Kidney (tissue), 14 donors: Measurements from ENCODE around the gene NDUFAF2. TPM values are rescaled to one million over a fixed set of nuclear protein-coding genes. Genes with fewer than 3 reads are reported as not detected.
"Not testable (repeated sequence)": the region's sequence is repeated elsewhere in the genome, so short reads cannot be mapped to it uniquely, and the experiment has no call there.

Experiments used
- DNase-seq, 5 donors: peaks; one replicate each; pipeline ENCODE4 v3.0.0-alpha.2; 2013 to 2020
- FAIRE-seq: peaks from 2 replicates; lab custom pipeline; 2012; peaks lifted over from hg19 to GRCh38; lab: Jason Lieb, UNC
- H3K27ac ChIP-seq, 2 donors: one replicate each; pipeline ENCODE4 v1.7.0; 2013; ENCODE audit warnings: low read depth in 2 of 2, low read length in 2 of 2, inconsistent platforms in 1 of 2
- H3K27me3 ChIP-seq: one replicate; pipeline ENCODE4 v1.7.1; 2013; ENCODE audit warnings: low read length, inconsistent platforms; ENCODE audit not compliant: control insufficient read depth, insufficient read depth
- H3K36me3 ChIP-seq, 3 donors: one replicate each; pipeline versions ENCODE4 v1.7.0 to v1.7.1; 2013; ENCODE audit warnings: low read length in 3 of 3, control low read depth in 1 of 3, inconsistent platforms in 1 of 3; ENCODE audit not compliant: insufficient read depth in 3 of 3, control insufficient read depth in 2 of 3
- H3K4me1 ChIP-seq, 3 donors: one replicate each; pipeline versions ENCODE4 v1.7.0 to v1.7.1; 2013; ENCODE audit warnings: low read length in 3 of 3, inconsistent platforms in 1 of 3, low read depth in 1 of 3; ENCODE audit not compliant: control insufficient read depth in 2 of 3, insufficient read depth in 2 of 3
- H3K4me3 ChIP-seq, 3 donors: one replicate each; pipeline versions ENCODE4 v1.7.0 to v1.8.1; 2013; ENCODE audit warnings: low read length in 3 of 3, control low read depth in 1 of 3, inconsistent platforms in 1 of 3
- H3K9ac ChIP-seq, 3 donors: one replicate each; pipeline versions ENCODE4 v1.7.0 to v1.7.1; 2013; ENCODE audit warnings: low read length in 3 of 3, control low read depth in 1 of 3, inconsistent platforms in 1 of 3
- H3K9me3 ChIP-seq, 3 donors: one replicate each; pipeline versions ENCODE4 v1.7.0 to v1.7.1; 2013; ENCODE audit warnings: low read length in 3 of 3, control low read depth in 1 of 3, inconsistent platforms in 1 of 3; ENCODE audit not compliant: control insufficient read depth in 2 of 3, insufficient read depth in 1 of 3
- CTCF ChIP-seq: IDR thresholded peaks from 3 replicates; pipeline ENCODE4 v1.5.1; 2012; ENCODE audit warnings: mild to moderate bottlenecking, moderate library complexity, borderline replicate concordance; ENCODE audit not compliant: insufficient read depth; ENCODE audit errors: extremely low read depth
- intact Hi-C: fragments of 100-400 bp; cut with DNase I; formaldehyde crosslinking; loops from one replicate; pipeline ENCODE4 v1.11.1; 2022
- polyA plus RNA-seq: library from polyadenylated mRNA; stranded (reverse); fragments of 350-450 nt; fragmentation: Illumina TruSeq; extraction: RNeasy Lipid Tissue Mini Kit (QIAGEN cat#74804); gene quantifications from one replicate; pipeline ENCODE4 v1.2.3, GENCODE V29; 2014; ENCODE audit warnings: low read depth, low replicate concordance; ENCODE audit not compliant: insufficient read depth
- total RNA-seq: library from RNA; stranded (reverse); fragmentation: NEBNext Ultra II Directional; extraction: Animal tissue kit (Norgen Biotek cat#: 25700); gene quantifications from one replicate; pipeline ENCODE4 v1.2.1, GENCODE V29; 2021
- donor health status: control.
- donor health status: control.
- donor health status: control.
- donor health status: control.
- donor health status: control.
- donor health status: DM: yes; HTN: yes; CAD: no.
- donor health status: Normal renal cell carcinoma (clear cell type).

Gene NDUFAF2
- total and polyA plus RNA-seq, 2 donors from 2014 or later, result 23.7 to 47.5 TPM

GRCh38 chr5:61087921-61088320 is 142.9 kb downstream of the NDUFAF2 start:
- no peak for TF ChIP-seq CTCF
- no peak overlapping the region for H3K27ac ChIP-seq
- DNase-seq, result no peak
- no peaks in the 10 kb centered on the region for H3K9me3 ChIP-seq
- no peak overlapping the region for H3K4me3 ChIP-seq
- no peak overlapping the region for H3K9ac ChIP-seq
- H3K4me1 ChIP-seq, result no peaks in the 10 kb centered on the region
- no peaks in the 10 kb centered on the region for H3K27me3 ChIP-seq
- H3K36me3 ChIP-seq, result no peaks in the 10 kb centered on the region
- intact Hi-C loops, result no loop called here
- no peak for FAIRE-seq

GRCh38 chr5:61089351-61089750 is 144.3 kb downstream of the NDUFAF2 start:
- Histone ChIP-seq H3K27ac (no peak overlapping the region), H3K4me3 (no peak overlapping the region), H3K4me1 (no peaks in the 10 kb centered on the region), H3K27me3 (no peaks in the 10 kb centered on the region), H3K9ac (no peak overlapping the region), H3K36me3 (no peaks in the 10 kb centered on the region), H3K9me3 (no peaks in the 10 kb centered on the region)
- intact Hi-C loops, result no loop called here
- no peak for DNase-seq
- no peak for FAIRE-seq
- no peak for TF ChIP-seq CTCF

- H3K4me3 ChIP-seq, DNase-seq, H3K27me3 ChIP-seq, FAIRE-seq, intact Hi-C loops, H3K36me3 ChIP-seq, H3K9ac ChIP-seq, H3K4me1 ChIP-seq, H3K9me3 ChIP-seq, H3K27ac ChIP-seq: not testable (repeated sequence)
These were observed 148.2 kb downstream of the NDUFAF2 start for GRCh38 chr5:61093046-61093771.

- FAIRE-seq, result no peak
- no peak for DNase-seq
- intact Hi-C loops, result no loop called here
- no peaks in the 10 kb centered on the region for H3K4me1 ChIP-seq
- H3K36me3 ChIP-seq, result no peaks in the 10 kb centered on the region
- TF ChIP-seq CTCF, result no peak
- no peak overlapping the region for H3K9ac ChIP-seq
- H3K27me3 ChIP-seq, result no peaks in the 10 kb centered on the region
- no peaks in the 10 kb centered on the region for H3K9me3 ChIP-seq
- H3K27ac ChIP-seq, result no peak overlapping the region
- no peak overlapping the region for H3K4me3 ChIP-seq
These were observed 152.5 kb downstream of the NDUFAF2 start for GRCh38 chr5:61097465-61097864.
